NCI-H774 (cell line): Measurements from ENCODE around the gene MCCD1.
A peak's percentile ranks its signal among the peaks of the same experiment; 100 is the strongest.
"Not testable (repeated sequence)": the region's sequence is repeated elsewhere in the genome, so short reads cannot be mapped to it uniquely, and the experiment has no call there.

Experiments used
- DNase-seq: peaks from one replicate; lab custom pipeline; 2025; lab: John Stamatoyannopoulos, UW

MCCD1 gene

GRCh38 chr6:31528821-31529328, at the start of gene MCCD1:
MCCD1 (plus strand) TSS chr6:31528962; CDS start chr6:31529015, 53 bp downstream.
- DNase-seq: no peak

- no peak for DNase-seq
Measured at GRCh38 chr6:31479151-31479932, 49.4 kb upstream of the MCCD1 start.

DNA sequence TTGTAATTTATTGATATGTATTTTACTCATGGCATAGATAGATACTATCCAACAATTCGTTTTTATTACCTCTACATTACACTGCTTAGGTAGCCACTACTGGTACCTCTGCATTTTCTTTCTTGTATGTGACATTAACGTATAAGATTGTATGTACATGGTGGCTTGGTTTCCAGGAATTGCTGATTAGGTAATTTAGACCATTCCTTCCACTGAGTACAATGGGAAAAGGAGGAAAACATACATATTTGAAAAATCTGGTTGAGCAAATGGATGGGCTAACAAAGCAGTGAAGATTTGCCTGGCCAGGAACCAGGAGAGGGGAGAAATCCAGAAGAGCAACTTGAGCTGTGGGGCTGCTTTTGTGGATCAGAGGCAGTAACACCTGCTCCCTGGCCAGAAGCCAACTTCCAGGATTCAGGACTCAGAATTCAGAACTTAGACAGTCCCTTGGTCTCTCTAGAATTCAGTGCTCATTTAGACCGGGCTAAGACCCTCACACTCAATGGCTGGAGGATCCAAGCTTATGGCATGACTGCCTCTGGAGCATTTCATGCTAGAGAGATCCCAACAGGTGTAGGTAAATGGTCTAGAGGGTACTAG, 48.7 kb upstream of the MCCD1 start:
- DNase-seq: no peak

DNA sequence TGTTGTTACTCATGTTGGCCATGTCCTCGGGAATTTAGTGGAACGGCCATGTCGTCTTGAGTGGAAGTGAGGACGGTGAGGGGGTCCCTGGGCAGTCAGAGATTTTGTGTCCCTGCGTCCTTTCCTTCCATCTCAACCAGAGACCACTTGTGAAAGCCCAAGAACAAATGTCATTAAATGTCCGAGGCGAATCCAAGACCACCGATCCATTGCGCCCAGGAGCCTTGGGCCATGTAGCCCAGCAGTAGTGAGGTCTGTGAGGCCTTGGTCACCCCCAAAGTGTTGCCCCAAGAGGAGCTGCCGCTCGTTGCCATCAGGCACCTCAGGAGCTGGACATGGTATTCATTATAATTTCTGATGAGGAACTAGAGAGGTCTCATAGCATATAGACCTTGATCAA, 48.2 kb upstream of the MCCD1 start:
- no peak for DNase-seq

DNA sequence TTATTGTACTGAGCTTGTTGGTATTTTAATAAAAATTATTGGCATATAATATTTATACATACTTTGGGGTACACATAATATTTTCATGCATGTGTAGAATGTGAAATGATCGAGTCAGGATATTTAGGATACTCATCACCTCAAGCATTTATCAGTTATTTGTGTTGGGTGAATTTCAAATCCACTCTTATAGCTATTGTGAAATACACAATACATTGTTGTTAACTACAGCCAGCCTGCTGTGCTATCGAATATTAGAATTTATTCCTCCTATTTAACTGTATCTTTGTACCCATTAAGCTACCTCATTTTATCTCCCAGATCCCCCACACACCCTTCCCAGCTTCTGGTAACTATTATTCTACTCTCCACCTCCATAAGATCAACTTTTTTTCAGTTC, 45.4 kb upstream of the MCCD1 start:
- DNase-seq: no peak

DNA sequence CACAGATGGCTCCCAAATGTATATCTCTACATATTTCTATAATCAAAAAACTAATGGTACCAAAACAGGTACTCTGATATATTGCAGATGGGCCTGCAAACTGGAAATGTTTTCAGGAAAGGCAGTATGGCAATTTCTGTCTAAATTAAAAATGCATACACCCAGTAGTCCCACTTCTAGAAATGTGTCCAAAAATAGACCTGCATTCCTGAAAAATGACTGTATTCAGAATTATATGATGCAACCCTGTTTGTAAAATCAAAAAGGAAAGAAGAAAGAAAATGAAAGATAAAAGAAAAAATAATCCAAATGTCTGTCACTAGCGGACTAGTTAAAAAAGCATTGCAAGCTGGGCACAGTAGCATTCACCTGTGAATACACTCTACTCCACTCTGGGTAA, 43.7 kb upstream of the MCCD1 start:
- no peak for DNase-seq

- DNase-seq: not testable (repeated sequence)
Measured at GRCh38 chr6:31486065-31486837, 42.5 kb upstream of the MCCD1 start.

- DNase-seq: not testable (repeated sequence)
Measured at GRCh38 chr6:31487674-31488073, 41.1 kb upstream of the MCCD1 start.

- DNase-seq: no peak
Measured at GRCh38 chr6:31489086-31489485, 39.7 kb upstream of the MCCD1 start.

- no peak for DNase-seq
Measured at GRCh38 chr6:31490115-31490873, 38.5 kb upstream of the MCCD1 start.

DNA sequence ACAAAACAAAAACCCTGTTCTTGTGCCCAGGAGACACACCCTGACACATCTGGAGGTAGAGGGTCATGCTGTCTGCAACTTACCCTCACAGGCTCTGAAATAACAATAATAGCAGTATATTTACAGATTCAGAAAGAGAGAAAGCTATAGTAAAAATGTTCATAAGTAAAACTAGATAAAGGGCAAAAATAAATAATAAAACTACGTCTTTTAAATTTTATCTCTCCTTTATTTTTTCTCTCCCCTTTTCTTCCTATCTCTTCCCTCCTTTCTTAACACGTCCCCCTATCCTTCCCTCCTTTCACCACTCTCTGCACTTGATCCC, 35.2 kb upstream of the MCCD1 start:
- not testable (repeated sequence) for DNase-seq

GRCh38 chr6:31493875-31494694, 34.7 kb upstream of the MCCD1 start:
- peak; percentile 72 for DNase-seq

DNA sequence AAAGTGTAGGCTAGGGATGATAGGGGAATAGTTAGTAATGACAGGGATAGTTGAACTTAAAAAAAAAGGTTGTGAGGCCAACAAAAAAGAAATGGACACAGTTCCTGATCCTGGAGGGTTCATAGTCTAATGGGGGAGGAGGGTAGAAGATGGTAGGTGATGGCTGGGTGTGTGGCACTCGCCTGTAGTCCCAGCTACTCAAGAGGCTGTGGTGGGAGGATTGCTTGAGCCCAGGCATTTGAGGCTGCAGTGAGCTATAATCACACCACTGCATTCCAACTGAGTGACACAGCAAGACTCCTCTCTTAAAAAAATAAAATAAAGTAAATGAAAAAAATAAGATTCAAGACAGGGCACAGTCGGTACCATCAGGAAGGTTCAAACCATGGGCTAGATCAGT, 33.2 kb upstream of the MCCD1 start:
- DNase-seq: no peak

GRCh38 chr6:31496826-31497225, 31.9 kb upstream of the MCCD1 start:
- DNase-seq: not testable (repeated sequence)

DNA sequence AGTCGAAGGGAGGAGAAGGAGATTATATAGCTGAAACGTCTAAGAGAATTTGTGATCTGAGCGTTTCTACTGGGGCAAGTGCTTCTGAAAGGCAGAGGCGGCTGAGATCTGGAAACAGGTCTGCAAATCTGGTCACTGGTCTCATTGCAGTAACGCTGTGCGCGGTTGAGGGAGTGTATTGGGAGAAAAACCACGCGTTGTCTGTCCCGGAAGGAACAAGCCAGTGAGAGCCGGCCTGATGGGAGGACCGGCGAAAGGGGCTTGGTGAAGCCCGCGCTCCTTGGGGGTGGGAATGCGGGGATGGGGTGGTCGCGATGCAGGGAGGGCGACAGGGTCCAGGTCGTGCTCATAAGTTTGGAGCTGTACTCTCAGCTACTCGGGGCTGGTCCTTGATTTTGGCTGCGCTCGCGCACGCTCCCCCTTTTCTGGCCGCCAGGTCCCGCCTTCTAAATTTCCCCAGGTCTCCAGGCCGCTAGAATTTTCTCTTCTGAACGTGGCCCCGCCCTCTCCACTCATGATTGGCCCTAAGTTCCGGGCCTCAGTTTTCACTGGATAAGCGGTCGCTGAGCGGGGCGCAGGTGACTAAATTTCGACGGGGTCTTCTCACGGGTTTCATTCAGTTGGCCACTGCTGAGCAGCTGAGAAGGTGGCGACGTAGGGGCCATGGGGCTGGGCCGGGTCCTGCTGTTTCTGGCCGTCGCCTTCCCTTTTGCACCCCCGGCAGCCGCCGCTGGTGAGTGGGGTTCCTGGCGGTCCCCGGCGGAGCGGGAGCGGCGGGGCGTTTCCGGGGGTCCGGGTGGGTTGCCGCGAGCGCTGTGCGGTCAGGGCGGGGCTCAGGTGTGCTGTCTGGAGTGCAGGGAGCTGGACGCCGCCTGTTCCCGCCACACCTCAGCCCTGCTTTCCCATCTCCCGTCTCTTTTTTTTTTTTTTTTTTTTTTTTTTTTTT, 31.0 kb upstream of the MCCD1 start, which contains the start of gene MICB:
TSS of gene MICB (plus strand) at position 615 of the 946 bp plus-strand sequence. CDS start at position 664, 49 bp downstream.
- DNase-seq: peak; percentile 78

- no peak for DNase-seq
Measured at GRCh38 chr6:31498748-31499147, 30.0 kb upstream of the MCCD1 start.

GRCh38 chr6:31499648-31500047, 29.1 kb upstream of the MCCD1 start:
- not testable (repeated sequence) for DNase-seq

GRCh38 chr6:31502586-31502985, 26.2 kb upstream of the MCCD1 start:
- DNase-seq: no peak

DNA sequence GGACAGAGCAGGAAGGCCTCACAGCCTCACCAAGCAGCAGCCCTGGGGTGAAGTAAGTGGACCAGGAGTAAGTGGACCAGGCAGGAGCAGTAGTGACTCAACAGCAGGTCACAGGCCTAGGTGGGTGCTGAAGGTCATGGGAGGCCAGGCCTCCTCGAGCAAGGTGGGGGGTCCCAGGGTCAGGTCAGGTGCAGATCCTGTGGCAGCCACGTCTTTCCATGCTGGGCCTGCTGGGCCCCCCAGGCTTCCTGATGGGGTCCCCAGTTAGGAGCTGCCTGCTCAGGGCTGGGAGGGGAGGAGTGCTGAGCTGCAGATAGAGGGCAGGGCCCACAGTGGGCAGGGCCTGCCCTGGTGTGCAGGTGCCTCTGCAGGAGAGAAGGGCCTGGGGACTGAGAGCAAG, 19.7 kb upstream of the MCCD1 start:
- not testable (repeated sequence) for DNase-seq

DNA sequence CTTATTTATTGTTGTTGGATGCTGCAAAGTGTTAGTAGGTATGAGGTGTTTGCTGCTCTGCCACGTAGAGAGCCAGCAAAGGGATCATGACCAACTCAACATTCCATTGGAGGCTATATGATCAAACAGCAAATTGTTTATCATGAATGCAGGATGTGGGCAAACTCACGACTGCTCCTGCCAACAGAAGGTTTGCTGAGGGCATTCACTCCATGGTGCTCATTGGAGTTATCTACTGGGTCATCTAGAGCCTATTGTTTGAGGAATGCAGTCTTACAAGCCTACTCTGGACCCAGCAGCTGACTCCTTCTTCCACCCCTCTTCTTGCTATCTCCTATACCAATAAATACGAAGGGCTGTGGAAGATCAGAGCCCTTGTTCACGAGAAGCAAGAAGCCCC, 18.8 kb upstream of the MCCD1 start:
- no peak for DNase-seq
